Nephron progenitor cell (in vitro differentiated cells): ENCODE data around the gene UHMK1.

Source experiments
- DNase-seq: peaks from one replicate; pipeline ENCODE4 v3.0.0; 2021
- H3K27ac Mint-ChIP-seq: 2 replicates; pipeline ENCODE4 v1.8.0; 2021; ENCODE audit warnings: mild to moderate bottlenecking, moderate library complexity, mixed read lengths
- H3K27me3 Mint-ChIP-seq: 2 replicates; pipeline ENCODE4 v1.8.0; 2021; ENCODE audit warnings: mild to moderate bottlenecking, low read depth, mixed read lengths; ENCODE audit not compliant: poor library complexity
- H3K36me3 Mint-ChIP-seq: 2 replicates; pipeline ENCODE4 v1.8.0; 2021; ENCODE audit warnings: low read depth, mixed read lengths
- H3K4me1 Mint-ChIP-seq: 2 replicates; pipeline ENCODE4 v1.8.0; 2021; ENCODE audit warnings: mixed read lengths
- H3K4me3 Mint-ChIP-seq: 2 replicates; pipeline ENCODE4 v1.8.0; 2021; ENCODE audit warnings: mild to moderate bottlenecking, moderate library complexity, mixed read lengths
- H3K9me3 Mint-ChIP-seq: 2 replicates; pipeline ENCODE4 v1.8.0; 2021; ENCODE audit warnings: mild to moderate bottlenecking, moderate library complexity, mixed read lengths
- TF ChIP-seq, protein P1 (sequence below): fragments of 200-600 bp; sonication (generic); IDR thresholded peaks from 2 replicates; pipeline ENCODE4 v1.5.0; 2021; ENCODE audit warnings: antibody characterized with exemption

The UHMK1 gene

DNA sequence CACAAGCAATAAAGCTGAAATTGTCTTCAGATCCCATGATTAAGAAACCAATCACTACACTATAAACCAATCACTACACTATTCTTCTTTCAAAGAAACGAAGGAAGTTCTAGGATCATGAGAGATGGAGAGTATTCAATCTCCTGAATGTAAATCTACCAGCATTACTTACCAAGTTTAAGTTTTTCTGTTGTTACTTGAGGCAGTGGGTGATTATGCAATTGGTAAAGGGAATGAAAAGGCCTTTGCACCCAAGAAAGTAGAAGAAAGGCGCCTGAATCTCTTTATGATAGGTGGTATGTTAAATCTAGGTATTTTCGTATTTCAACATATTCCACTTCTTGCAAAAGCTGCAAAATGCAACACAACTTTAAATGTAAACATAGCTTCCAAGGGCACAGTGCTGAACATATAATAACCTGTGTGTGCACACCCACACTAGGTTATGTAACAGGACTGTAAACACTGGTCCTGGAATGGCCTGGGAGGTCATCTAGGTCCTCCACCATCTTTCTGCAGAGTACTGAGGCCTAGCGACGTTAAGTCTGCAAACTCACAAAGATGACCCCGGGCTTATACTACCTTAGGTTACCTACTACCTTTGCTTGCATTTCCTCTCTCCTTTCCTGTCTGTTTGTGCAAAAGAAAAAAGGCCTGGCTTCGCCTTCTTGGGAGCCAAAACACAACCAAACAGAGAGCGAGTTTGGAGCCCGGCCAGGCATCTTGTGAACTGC lies 62.9 kb downstream of the UHMK1 start:
- Mint-ChIP-seq H3K4me3 (peak overlapping the region; percentile 90), H3K9me3 (peaks cover 4% of the 10 kb centered on the region), H3K27ac (peak overlapping the region; percentile 98), H3K36me3 (no peaks in the 10 kb centered on the region), H3K27me3 (peaks cover 3% of the 10 kb centered on the region), H3K4me1 (peaks cover 32% of the 10 kb centered on the region)
- DNase-seq, result no peak
- TF ChIP-seq, protein P1, sequence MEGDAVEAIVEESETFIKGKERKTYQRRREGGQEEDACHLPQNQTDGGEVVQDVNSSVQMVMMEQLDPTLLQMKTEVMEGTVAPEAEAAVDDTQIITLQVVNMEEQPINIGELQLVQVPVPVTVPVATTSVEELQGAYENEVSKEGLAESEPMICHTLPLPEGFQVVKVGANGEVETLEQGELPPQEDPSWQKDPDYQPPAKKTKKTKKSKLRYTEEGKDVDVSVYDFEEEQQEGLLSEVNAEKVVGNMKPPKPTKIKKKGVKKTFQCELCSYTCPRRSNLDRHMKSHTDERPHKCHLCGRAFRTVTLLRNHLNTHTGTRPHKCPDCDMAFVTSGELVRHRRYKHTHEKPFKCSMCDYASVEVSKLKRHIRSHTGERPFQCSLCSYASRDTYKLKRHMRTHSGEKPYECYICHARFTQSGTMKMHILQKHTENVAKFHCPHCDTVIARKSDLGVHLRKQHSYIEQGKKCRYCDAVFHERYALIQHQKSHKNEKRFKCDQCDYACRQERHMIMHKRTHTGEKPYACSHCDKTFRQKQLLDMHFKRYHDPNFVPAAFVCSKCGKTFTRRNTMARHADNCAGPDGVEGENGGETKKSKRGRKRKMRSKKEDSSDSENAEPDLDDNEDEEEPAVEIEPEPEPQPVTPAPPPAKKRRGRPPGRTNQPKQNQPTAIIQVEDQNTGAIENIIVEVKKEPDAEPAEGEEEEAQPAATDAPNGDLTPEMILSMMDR, result no peak

GRCh38 chr1:162561037-162561615 lies 63.5 kb downstream of the UHMK1 start:
- Mint-ChIP-seq H3K4me1 (peaks cover 32% of the 10 kb centered on the region), H3K9me3 (peaks cover 4% of the 10 kb centered on the region), H3K4me3 (peak overlapping the region; percentile 90), H3K36me3 (peaks cover 6% of the 10 kb centered on the region), H3K27me3 (peaks cover 3% of the 10 kb centered on the region), H3K27ac (peak overlapping the region; percentile 98)
- peak; percentile 99 for DNase-seq
- TF ChIP-seq, protein P1, result no peak

GRCh38 chr1:162561616-162562469 lies 64.2 kb downstream of the UHMK1 start, which contains the start of gene UAP1:
Gene UAP1, plus strand, starts transcription at chr1:162561722. Its CDS starts 4,347 bp downstream, at chr1:162566069.
- peaks cover 3% of the 10 kb centered on the region for H3K27me3 Mint-ChIP-seq
- peak within 1 kb of the TSS; percentile 98 for H3K27ac Mint-ChIP-seq
- H3K4me3 Mint-ChIP-seq, result peak within 1 kb of the TSS; percentile 90
- H3K36me3 Mint-ChIP-seq, result peaks cover 13% of the 10 kb centered on the region
- DNase-seq, result no peak
- peaks cover 33% of the 10 kb centered on the region for H3K4me1 Mint-ChIP-seq
- TF ChIP-seq, protein P1, result no peak
- H3K9me3 Mint-ChIP-seq, result peaks cover 4% of the 10 kb centered on the region

DNA sequence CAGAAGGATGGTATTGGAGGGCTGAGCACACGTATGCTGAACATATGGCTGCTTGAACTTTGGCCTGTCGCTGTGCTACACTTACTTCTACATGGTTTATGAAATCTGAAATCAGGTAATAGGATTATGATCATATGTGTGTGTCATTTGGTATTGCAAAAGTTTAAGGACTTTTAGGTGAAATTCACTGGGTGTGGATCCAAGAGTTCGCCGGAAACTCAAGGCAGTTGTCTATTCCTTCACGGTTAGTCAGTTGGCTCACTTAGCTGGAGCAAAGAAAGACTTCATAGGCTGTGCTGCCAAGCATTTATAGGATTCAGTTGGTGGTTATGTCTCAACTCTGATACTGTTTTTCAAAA lies 64.8 kb downstream of the UHMK1 start:
- Mint-ChIP-seq H3K27ac (peak overlapping the region; percentile 70), H3K36me3 (peaks cover 19% of the 10 kb centered on the region), H3K4me3 (peak overlapping the region; percentile 90), H3K27me3 (peaks cover 3% of the 10 kb centered on the region), H3K9me3 (peaks cover 4% of the 10 kb centered on the region), H3K4me1 (peaks cover 36% of the 10 kb centered on the region)
- TF ChIP-seq, protein P1, result no peak
- no peak for DNase-seq

DNA sequence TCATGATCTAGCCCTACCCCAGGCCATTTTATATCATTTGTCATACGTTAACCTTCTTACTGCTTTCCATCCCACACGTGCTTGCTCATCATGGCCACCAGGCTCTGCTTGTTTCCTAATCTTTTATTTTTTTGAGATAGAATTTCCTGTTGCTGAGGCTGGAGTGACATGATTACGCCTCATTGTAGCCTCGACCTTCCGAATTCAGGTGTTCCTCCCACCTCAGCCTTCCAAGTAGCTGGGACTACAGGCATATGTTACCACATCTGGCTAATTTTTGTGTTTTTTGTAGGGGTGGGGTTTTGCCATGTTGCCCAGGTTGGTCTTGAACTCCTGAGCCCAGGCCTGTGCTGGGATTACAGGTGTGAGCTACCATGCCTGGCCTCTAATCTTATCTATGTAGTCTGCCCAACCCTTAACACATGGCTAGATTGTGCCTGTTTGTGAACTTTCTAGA lies 67.2 kb downstream of the UHMK1 start:
- H3K27me3 Mint-ChIP-seq, result no peaks in the 10 kb centered on the region
- peaks cover 38% of the 10 kb centered on the region for H3K36me3 Mint-ChIP-seq
- H3K9me3 Mint-ChIP-seq, result peaks cover 4% of the 10 kb centered on the region
- H3K4me1 Mint-ChIP-seq, result peaks cover 36% of the 10 kb centered on the region
- no peak for DNase-seq
- H3K27ac Mint-ChIP-seq, result no peak overlapping the region
- TF ChIP-seq, protein P1, result no peak
- H3K4me3 Mint-ChIP-seq, result no peak overlapping the region
